SU-DHL-6 (cell line): ENCODE data around the gene KNCN.

Experiments used
- EZH2phosphoT487 ChIP-seq: fragments of 200-600 bp; sonication (generic), shearing (Covaris generic); conservative IDR thresholded peaks from 2 replicates; pipeline ENCODE4 v1.6.1; 2018; ENCODE audit warnings: mild to moderate bottlenecking, antibody characterized with exemption, low read length, moderate library complexity, mixed read lengths
- TF ChIP-seq, protein P1 (sequence below): fragments of 200-600 bp; sonication (generic); IDR thresholded peaks from one replicate; pipeline ENCODE4 v1.5.1; 2017; ENCODE audit warnings: antibody characterized with exemption, mild to moderate bottlenecking, low read length, moderate library complexity; ENCODE audit not compliant: insufficient read depth, poor library complexity, severe bottlenecking

DNA sequence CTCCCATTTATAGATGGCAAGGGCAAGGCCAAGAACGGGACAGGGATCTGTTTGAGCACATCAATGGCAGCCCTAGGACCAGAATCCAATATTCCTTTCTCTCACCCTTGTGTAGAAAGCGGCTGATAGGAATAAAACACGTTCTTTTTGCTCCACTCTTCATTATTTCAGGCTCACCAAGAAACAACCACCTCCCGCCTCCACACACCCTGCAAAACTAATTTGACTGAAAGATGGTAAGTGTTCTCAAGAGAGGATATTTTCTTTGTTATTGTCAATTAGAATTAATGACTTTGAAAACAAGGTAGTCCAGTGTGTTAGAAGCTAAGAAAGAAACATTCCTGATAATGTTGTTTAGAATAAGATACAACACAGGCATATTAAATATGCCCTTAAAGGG lies 11.9 kb upstream of the KNCN start:
- TF ChIP-seq, protein P1, sequence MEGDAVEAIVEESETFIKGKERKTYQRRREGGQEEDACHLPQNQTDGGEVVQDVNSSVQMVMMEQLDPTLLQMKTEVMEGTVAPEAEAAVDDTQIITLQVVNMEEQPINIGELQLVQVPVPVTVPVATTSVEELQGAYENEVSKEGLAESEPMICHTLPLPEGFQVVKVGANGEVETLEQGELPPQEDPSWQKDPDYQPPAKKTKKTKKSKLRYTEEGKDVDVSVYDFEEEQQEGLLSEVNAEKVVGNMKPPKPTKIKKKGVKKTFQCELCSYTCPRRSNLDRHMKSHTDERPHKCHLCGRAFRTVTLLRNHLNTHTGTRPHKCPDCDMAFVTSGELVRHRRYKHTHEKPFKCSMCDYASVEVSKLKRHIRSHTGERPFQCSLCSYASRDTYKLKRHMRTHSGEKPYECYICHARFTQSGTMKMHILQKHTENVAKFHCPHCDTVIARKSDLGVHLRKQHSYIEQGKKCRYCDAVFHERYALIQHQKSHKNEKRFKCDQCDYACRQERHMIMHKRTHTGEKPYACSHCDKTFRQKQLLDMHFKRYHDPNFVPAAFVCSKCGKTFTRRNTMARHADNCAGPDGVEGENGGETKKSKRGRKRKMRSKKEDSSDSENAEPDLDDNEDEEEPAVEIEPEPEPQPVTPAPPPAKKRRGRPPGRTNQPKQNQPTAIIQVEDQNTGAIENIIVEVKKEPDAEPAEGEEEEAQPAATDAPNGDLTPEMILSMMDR = no peak
- TF ChIP-seq EZH2phosphoT487 = no peak
